Stomach (tissue), 4 donors: Measurements from ENCODE around the gene SCCPDH.

Experiments used
- CTCF ChIP-seq, 7 experiments: fragments of 450-650 bp in 4 of 7; fragments of 200-600 bp in 3 of 7; sonication (generic) in 3 of 7; IDR thresholded peaks; one replicate each; pipeline ENCODE4 v1.5.1; 2016 to 2019; ENCODE audit warnings: antibody characterized with exemption in 7 of 7, control low read depth in 2 of 7, mild to moderate bottlenecking in 1 of 7
- POLR2A ChIP-seq, 4 donors: fragments of 450-650 bp; IDR thresholded peaks; one replicate each; pipeline ENCODE4 v1.6.1; 2016; ENCODE audit warnings: antibody characterized with exemption in 4 of 4, control low read depth in 2 of 4, mild to moderate bottlenecking in 1 of 4, moderate library complexity in 1 of 4

GRCh38 chr1:246803883-246804282 is 79.7 kb downstream of the SCCPDH start:
- TF ChIP-seq CTCF (IDR thresholded peaks at IDR 0.05) (no peak), POLR2A (IDR thresholded peaks at IDR 0.05) (no peak)
